ENCODE results near the gene PARP1.

Gene PARP1

GRCh38 chr1:226407199-226407496, 745 bp downstream of the PARP1 start:
- no peak for DNase-seq (ENCODE audit: low read depth in 3 of 3)

- no peak for DNase-seq (ENCODE audit: low read depth in 3 of 3)
Observed at GRCh38 chr1:226406401-226406881, 1.5 kb downstream of the PARP1 start.

- no peak for DNase-seq (ENCODE audit: low read depth in 3 of 3)
Observed at GRCh38 chr1:226405411-226405988, 2.4 kb downstream of the PARP1 start.

- DNase-seq (ENCODE audit: low read depth in 3 of 3) = no peak
Observed at GRCh38 chr1:226404904-226405222, 3.0 kb downstream of the PARP1 start.

GRCh38 chr1:226404063-226404903, 3.6 kb downstream of the PARP1 start:
- DNase-seq (ENCODE audit: low read depth in 3 of 3) = no peak

- no peak for DNase-seq (ENCODE audit: low read depth in 3 of 3)
Observed at GRCh38 chr1:226403201-226404034, 4.5 kb downstream of the PARP1 start.

- DNase-seq (ENCODE audit: low read depth in 3 of 3) = no peak
Observed at GRCh38 chr1:226402739-226403165, 5.1 kb downstream of the PARP1 start.

GRCh38 chr1:226401355-226402303, 6.3 kb downstream of the PARP1 start:
- no peak for DNase-seq (ENCODE audit: low read depth in 3 of 3)

- no peak for DNase-seq (ENCODE audit: low read depth in 3 of 3)
Observed at GRCh38 chr1:226400519-226401354, 7.2 kb downstream of the PARP1 start.

- no peak for DNase-seq (ENCODE audit: low read depth in 3 of 3)
Observed at GRCh38 chr1:226397955-226398636, 9.8 kb downstream of the PARP1 start.

- no peak for DNase-seq (ENCODE audit: low read depth in 3 of 3)
Observed at GRCh38 chr1:226397011-226397926, 10.6 kb downstream of the PARP1 start.

GRCh38 chr1:226395753-226396152, 12.1 kb downstream of the PARP1 start:
- no peak for DNase-seq (ENCODE audit: low read depth in 3 of 3)

GRCh38 chr1:226394462-226394861, 13.4 kb downstream of the PARP1 start:
- DNase-seq (ENCODE audit: low read depth in 3 of 3) = no peak

- no peak for DNase-seq (ENCODE audit: low read depth in 3 of 3)
Observed at GRCh38 chr1:226390681-226391080, 17.2 kb downstream of the PARP1 start.

GRCh38 chr1:226388131-226388530, 19.8 kb downstream of the PARP1 start:
- DNase-seq (ENCODE audit: low read depth in 3 of 3) = no peak

- DNase-seq (ENCODE audit: low read depth in 3 of 3) = no peak
Observed at GRCh38 chr1:226384717-226385116, 23.2 kb downstream of the PARP1 start.

GRCh38 chr1:226384040-226384439, 23.9 kb downstream of the PARP1 start:
- DNase-seq (ENCODE audit: low read depth in 3 of 3) = no peak

- no peak for DNase-seq (ENCODE audit: low read depth in 3 of 3)
Observed at GRCh38 chr1:226382030-226382429, 25.9 kb downstream of the PARP1 start.
